Urothelium cell line (cell line): ENCODE data around the gene NUMB.

ENCODE experiments used
- DNase-seq: peaks from one replicate; pipeline ENCODE4 v3.0.0; 2011; ENCODE audit warnings: low spot score, mixed read lengths
- FAIRE-seq: peaks from 2 replicates; lab custom pipeline; 2011; peaks lifted over from hg19 to GRCh38; lab: Jason Lieb, UNC

The NUMB gene

GRCh38 chr14:73237219-73237785 lies 221.0 kb downstream of the NUMB start, which contains the start of gene PAPLN:
Gene PAPLN, plus strand, starts transcription at chr14:73237506. Its CDS starts 2,273 bp downstream, at chr14:73239779.
- peak; percentile 70 for FAIRE-seq
- DNase-seq, result peak; percentile 43

GRCh38 chr14:73236752-73237218 lies 221.6 kb downstream of the NUMB start:
- DNase-seq (no peak), FAIRE-seq (no peak)

GRCh38 chr14:73236157-73236556 lies 222.2 kb downstream of the NUMB start:
- FAIRE-seq (peak; percentile 23), DNase-seq (no peak)

DNA sequence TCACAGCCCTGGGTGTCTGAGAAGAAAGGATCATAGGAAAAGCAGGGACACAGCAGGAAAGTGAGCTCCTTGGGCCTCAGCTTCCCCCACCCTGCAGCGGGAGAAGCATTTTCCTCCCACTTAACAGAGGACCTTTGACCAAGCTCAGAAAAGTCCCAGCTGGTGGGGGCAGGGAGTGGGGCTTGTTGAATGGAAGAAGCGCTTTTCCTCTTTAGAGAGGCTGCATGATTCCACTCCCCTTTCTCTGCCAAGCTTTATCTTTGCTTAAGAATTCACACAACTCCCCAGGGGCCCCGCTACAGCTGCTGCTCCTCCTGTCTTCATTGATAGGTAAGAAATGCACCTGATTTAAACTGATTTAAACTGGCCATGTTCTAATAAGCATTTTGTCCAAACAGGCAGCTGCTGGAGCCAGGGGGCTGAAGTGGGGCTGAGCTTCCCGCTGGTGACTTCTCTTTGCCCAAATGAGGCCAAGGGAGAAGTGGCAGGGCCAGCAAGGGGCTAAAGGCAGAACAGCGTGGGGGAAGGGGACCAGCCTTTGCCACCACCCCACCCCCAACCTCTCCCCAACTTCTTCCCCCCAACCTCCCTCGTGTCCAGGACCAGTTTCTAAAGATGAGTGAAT lies 222.7 kb downstream of the NUMB start:
- DNase-seq (peak; percentile 22), FAIRE-seq (peak; percentile 37)

- DNase-seq (no peak), FAIRE-seq (peak; percentile 77)
Observed at GRCh38 chr14:73234586-73235394, 223.6 kb downstream of the NUMB start.

DNA sequence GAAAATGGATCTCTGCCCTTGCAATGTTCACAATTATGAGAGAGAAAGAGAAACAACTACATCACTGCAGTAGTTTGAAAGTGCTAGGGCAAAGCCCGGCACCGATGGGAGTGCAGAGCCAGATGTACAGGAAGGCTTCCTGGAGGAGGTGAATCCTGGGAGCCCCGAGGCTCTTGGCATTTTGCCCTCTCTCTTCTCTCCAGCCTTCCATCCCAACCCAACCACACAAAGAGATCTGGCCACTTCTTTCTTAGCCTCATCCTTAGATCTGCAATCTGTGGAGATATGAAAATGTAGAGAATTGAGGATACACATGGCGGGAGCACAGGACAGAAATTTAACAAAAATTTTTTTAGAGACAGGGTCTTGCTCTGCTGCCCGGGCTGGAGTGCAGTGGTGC lies 224.3 kb downstream of the NUMB start:
- DNase-seq (no peak), FAIRE-seq (no peak)

DNA sequence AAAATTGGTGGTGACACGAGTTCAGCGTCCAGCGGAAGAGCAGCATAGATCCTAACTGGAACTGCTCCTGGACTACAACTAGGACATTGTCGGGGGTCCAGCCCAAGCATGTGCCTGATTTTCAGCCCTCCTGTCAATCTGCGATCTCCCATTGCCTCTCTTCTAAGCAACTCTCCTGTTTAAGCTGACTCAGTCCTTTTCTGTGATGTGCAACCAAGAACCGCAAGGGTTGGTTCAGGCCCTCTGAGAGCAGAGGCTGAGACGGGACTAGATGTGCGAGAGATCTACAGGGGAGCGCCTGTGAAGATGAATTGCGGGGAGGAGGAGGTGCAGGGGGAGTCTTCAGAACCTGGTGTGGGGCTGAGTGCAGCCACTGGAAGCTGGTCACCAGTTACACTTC lies 224.8 kb downstream of the NUMB start:
- DNase-seq, result no peak

GRCh38 chr14:73232984-73233383 lies 225.4 kb downstream of the NUMB start:
- no peak for FAIRE-seq
- DNase-seq, result no peak

More for the DNA sequence above, 224.8 kb downstream of the NUMB start:
- peak; percentile 40 for FAIRE-seq

GRCh38 chr14:73231981-73232851 lies 226.1 kb downstream of the NUMB start:
- FAIRE-seq (peak; percentile 77), DNase-seq (no peak)

DNA sequence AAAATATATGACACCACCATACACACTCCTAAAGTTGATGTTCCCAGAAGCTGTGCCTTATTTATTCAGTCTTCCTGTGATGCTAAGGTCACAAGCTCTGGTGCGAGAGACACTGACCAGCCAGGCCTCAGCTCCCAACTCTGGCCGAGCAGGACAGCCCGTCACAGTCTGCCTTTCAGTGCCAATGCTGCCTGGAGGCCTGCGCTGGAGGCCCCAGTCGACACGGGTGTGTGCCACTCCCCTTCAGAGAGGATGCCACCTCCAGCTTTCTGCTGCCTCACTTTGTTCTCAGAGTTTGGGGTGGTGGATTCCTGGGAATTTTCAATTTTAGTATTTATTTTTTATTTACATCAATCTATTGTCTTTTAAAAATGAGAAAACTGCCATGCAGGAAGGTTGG lies 228.3 kb downstream of the NUMB start:
- FAIRE-seq (no peak), DNase-seq (no peak)

DNA sequence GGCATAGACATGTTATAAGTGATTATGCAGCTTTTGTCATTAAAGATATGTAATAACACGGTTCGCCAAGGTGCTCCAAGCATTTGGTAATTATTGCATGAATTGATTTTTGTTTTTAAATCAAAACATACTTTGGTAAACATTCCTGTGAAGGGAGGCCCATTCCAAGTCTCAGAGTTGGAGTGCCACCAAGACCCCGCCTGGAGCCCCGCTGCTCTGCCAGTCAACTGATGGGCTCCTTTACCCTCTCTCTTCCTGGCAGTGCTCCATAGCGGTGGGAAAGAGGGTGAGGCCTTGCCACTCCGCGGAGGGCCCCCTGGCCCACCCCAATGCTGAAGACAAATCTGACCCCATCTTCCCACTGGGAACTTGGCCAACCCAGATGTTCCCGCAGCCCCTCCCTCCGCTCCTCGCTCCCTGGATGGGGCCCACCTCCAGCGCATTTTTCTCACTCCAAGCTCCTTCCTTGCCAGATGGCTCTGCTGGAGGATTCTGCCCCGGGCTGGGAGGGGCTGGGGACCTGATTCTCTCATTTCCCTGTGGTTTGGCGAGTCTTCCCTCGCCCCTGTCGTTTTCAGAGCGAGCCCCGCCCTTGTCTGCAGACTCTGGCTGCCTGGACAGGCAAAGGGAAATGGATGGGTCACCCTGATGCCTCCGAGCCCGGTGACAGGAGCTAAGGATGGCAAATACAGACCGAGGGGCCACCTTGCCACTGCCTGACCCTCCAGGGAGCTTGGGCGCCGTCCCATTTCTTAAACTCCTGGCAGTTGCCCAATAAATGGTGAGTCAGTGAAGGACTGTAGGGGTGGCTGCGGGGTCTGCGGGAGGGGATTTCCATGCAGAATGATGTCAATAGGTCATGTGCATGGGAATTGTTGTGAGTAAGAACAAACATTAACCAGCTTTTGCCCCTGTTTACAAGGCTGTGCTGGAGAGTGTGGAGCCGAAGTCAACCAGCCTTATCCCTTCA lies 230.2 kb downstream of the NUMB start:
- DNase-seq, result peak; percentile 95
- peak; percentile 94 for FAIRE-seq

DNA sequence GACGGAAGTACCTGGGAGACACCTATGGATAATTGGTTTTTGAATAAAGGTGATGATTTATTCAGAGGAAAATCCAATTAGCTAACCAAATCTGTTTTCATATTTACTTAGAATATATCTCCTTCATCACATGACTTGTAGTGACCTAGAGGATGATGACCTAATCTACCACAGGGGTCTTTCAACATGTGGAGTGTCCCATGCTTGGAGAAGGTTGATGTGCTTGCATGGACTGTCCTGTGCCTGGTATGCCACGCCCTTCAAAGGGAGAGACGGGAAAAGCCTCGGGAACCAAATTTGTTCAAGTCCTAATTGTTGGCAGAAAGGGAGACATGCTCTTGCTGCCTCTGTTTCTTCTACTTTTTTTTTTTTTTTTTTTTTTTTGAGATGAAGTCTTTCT lies 232.8 kb downstream of the NUMB start:
- DNase-seq (no peak), FAIRE-seq (no peak)
